Measurements from ENCODE around the gene PDZRN4. TPM values are rescaled to one million over a fixed set of nuclear protein-coding genes. Genes with fewer than 3 reads are reported as not detected.

The PDZRN4 gene
- total and polyA plus RNA-seq, 2 experiments from 2014 or later, result 0.90 TPM; not detected in 1

DNA sequence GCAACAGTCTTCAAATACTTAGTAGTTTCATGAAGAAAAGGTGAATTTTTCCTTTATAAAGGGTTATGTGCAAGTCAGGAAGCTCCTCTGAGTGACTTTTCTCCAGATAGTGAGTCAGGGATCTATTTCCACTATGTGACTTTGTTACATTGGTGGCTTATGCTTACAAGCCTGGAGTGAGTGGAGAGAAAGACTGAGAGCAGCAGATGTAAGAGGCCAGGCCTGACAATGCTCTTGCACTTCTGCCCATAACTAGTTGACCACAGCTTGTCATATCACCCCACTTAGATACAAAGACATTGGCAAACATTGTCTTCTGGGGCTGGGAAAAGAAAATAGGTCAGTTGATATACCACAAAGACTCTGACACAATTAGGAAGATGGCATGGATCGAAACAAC, 236.5 kb downstream of the PDZRN4 start:
- no peak for ATAC-seq
- H3K36me3 Mint-ChIP-seq (ENCODE audit: low read depth), result no peaks in the 10 kb centered on the region

More for the DNA sequence above, 236.5 kb downstream of the PDZRN4 start:
- H3K4me2 ChIP-seq, result no peak overlapping the region
- H3K36me3 ChIP-seq (ENCODE audit: insufficient read depth), result no peaks in the 10 kb centered on the region
- DNase-seq (ENCODE audit: low spot score), result no peak
- no peak overlapping the region for H3K4me3 ChIP-seq
- H3K9me2 ChIP-seq (ENCODE audit: insufficient read depth), result peaks cover 5% of the 10 kb centered on the region
- no peaks in the 10 kb centered on the region for H3K79me2 ChIP-seq (replicated peaks; ENCODE audit: insufficient read depth)
- no peaks in the 10 kb centered on the region for H3K9me3 Mint-ChIP-seq
- H3K4me3 Mint-ChIP-seq, result no peak overlapping the region
- H3K27me3 Mint-ChIP-seq (ENCODE audit: insufficient read depth, low read depth, poor library complexity), result no peaks in the 10 kb centered on the region
- H3K4me1 ChIP-seq (ENCODE audit: insufficient read depth), result peaks cover 12% of the 10 kb centered on the region
- no peak overlapping the region for H3K27ac Mint-ChIP-seq
- TF ChIP-seq, protein P1, sequence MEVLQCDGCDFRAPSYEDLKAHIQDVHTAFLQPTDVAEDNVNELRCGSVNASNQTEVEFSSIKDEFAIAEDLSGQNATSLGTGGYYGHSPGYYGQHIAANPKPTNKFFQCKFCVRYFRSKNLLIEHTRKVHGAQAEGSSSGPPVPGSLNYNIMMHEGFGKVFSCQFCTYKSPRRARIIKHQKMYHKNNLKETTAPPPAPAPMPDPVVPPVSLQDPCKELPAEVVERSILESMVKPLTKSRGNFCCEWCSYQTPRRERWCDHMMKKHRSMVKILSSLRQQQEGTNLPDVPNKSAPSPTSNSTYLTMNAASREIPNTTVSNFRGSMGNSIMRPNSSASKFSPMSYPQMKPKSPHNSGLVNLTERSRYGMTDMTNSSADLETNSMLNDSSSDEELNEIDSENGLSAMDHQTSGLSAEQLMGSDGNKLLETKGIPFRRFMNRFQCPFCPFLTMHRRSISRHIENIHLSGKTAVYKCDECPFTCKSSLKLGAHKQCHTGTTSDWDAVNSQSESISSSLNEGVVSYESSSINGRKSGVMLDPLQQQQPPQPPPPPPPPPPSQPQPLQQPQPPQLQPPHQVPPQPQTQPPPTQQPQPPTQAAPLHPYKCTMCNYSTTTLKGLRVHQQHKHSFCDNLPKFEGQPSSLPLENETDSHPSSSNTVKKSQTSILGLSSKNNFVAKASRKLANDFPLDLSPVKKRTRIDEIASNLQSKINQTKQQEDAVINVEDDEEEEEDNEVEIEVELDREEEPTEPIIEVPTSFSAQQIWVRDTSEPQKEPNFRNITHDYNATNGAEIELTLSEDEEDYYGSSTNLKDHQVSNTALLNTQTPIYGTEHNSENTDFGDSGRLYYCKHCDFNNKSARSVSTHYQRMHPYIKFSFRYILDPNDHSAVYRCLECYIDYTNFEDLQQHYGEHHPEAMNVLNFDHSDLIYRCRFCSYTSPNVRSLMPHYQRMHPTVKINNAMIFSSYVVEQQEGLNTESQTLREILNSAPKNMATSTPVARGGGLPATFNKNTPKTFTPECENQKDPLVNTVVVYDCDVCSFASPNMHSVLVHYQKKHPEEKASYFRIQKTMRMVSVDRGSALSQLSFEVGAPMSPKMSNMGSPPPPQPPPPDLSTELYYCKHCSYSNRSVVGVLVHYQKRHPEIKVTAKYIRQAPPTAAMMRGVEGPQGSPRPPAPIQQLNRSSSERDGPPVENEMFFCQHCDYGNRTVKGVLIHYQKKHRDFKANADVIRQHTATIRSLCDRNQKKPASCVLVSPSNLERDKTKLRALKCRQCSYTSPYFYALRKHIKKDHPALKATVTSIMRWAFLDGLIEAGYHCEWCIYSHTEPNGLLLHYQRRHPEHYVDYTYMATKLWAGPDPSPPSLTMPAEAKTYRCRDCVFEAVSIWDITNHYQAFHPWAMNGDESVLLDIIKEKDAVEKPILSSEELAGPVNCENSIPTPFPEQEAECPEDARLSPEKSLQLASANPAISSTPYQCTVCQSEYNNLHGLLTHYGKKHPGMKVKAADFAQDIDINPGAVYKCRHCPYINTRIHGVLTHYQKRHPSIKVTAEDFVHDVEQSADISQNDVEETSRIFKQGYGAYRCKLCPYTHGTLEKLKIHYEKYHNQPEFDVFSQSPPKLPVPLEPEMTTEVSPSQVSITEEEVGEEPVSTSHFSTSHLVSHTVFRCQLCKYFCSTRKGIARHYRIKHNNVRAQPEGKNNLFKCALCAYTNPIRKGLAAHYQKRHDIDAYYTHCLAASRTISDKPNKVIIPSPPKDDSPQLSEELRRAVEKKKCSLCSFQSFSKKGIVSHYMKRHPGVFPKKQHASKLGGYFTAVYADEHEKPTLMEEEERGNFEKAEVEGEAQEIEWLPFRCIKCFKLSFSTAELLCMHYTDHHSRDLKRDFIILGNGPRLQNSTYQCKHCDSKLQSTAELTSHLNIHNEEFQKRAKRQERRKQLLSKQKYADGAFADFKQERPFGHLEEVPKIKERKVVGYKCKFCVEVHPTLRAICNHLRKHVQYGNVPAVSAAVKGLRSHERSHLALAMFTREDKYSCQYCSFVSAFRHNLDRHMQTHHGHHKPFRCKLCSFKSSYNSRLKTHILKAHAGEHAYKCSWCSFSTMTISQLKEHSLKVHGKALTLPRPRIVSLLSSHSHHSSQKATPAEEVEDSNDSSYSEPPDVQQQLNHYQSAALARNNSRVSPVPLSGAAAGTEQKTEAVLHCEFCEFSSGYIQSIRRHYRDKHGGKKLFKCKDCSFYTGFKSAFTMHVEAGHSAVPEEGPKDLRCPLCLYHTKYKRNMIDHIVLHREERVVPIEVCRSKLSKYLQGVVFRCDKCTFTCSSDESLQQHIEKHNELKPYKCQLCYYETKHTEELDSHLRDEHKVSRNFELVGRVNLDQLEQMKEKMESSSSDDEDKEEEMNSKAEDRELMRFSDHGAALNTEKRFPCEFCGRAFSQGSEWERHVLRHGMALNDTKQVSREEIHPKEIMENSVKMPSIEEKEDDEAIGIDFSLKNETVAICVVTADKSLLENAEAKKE (CRISPR knock-in tag; IDR thresholded peaks at IDR 0.05), result no peak
- TF ChIP-seq, protein P2, sequence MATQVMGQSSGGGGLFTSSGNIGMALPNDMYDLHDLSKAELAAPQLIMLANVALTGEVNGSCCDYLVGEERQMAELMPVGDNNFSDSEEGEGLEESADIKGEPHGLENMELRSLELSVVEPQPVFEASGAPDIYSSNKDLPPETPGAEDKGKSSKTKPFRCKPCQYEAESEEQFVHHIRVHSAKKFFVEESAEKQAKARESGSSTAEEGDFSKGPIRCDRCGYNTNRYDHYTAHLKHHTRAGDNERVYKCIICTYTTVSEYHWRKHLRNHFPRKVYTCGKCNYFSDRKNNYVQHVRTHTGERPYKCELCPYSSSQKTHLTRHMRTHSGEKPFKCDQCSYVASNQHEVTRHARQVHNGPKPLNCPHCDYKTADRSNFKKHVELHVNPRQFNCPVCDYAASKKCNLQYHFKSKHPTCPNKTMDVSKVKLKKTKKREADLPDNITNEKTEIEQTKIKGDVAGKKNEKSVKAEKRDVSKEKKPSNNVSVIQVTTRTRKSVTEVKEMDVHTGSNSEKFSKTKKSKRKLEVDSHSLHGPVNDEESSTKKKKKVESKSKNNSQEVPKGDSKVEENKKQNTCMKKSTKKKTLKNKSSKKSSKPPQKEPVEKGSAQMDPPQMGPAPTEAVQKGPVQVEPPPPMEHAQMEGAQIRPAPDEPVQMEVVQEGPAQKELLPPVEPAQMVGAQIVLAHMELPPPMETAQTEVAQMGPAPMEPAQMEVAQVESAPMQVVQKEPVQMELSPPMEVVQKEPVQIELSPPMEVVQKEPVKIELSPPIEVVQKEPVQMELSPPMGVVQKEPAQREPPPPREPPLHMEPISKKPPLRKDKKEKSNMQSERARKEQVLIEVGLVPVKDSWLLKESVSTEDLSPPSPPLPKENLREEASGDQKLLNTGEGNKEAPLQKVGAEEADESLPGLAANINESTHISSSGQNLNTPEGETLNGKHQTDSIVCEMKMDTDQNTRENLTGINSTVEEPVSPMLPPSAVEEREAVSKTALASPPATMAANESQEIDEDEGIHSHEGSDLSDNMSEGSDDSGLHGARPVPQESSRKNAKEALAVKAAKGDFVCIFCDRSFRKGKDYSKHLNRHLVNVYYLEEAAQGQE (IDR thresholded peaks at IDR 0.05; ENCODE audit: unreplicated experiment), result no peak
- TF ChIP-seq ZNF331 (CRISPR knock-in tag; IDR thresholded peaks at IDR 0.05; ENCODE audit: low read depth) (no peak), CREB1 (CRISPR knock-in tag; IDR thresholded peaks at IDR 0.05; ENCODE audit: low read depth) (no peak), NANOG (IDR thresholded peaks at IDR 0.05; ENCODE audit: borderline replicate concordance) (no peak), POLR2AphosphoS5 (IDR thresholded peaks at IDR 0.05; ENCODE audit: low read depth) (no peak)
- H3K27ac ChIP-seq (ENCODE audit: low read depth), result no peak overlapping the region
- no peaks in the 10 kb centered on the region for H3K27me3 ChIP-seq (ENCODE audit: insufficient read depth)
- H3F3A ChIP-seq (replicated peaks; ENCODE audit: low read depth), result no peaks in the 10 kb centered on the region
- peaks cover 11% of the 10 kb centered on the region for H3K4me1 Mint-ChIP-seq
- H4K20me1 ChIP-seq (replicated peaks; ENCODE audit: insufficient read depth), result no peaks in the 10 kb centered on the region
- H2AFZ ChIP-seq, result no peak overlapping the region
